Stimulated activated naive CD4-positive, alpha-beta T cell (primary cell): Measurements from ENCODE around the gene ZMIZ1.
A peak's percentile ranks its signal among the peaks of the same experiment; 100 is the strongest.
"Not testable (repeated sequence)": the region's sequence is repeated elsewhere in the genome, so short reads cannot be mapped to it uniquely, and the experiment has no call there.

Source experiments
- DNase-seq, 6 experiments: peaks; one replicate each; lab custom pipeline; 2025; lab: John Stamatoyannopoulos, UW

The ZMIZ1 gene

GRCh38 chr10:79323602-79324001 lies 254.8 kb downstream of the ZMIZ1 start:
- DNase-seq: no peak

- no peak for DNase-seq
These were observed 255.4 kb downstream of the ZMIZ1 start for GRCh38 chr10:79324032-79324695.

- DNase-seq: no peak
These were observed 257.8 kb downstream of the ZMIZ1 start for GRCh38 chr10:79326361-79327089.

GRCh38 chr10:79327090-79327457 lies 258.3 kb downstream of the ZMIZ1 start:
- DNase-seq: no peak

GRCh38 chr10:79328147-79328701 lies 259.5 kb downstream of the ZMIZ1 start:
- DNase-seq: no peak

GRCh38 chr10:79328737-79329504 lies 260.2 kb downstream of the ZMIZ1 start:
- DNase-seq: no peak

GRCh38 chr10:79329529-79329928 lies 260.8 kb downstream of the ZMIZ1 start:
- no peak for DNase-seq

- DNase-seq: no peak
These were observed 262.5 kb downstream of the ZMIZ1 start for GRCh38 chr10:79331226-79331625.

GRCh38 chr10:79331709-79332108 lies 262.9 kb downstream of the ZMIZ1 start:
- DNase-seq: peak in 4 of 6 experiments; percentile 8 to 60 (median 26)

GRCh38 chr10:79332610-79333315 lies 264.0 kb downstream of the ZMIZ1 start:
- DNase-seq: not testable (repeated sequence)

- DNase-seq: no peak
These were observed 264.7 kb downstream of the ZMIZ1 start for GRCh38 chr10:79333513-79333912.

GRCh38 chr10:79334573-79334972 lies 265.8 kb downstream of the ZMIZ1 start:
- no peak for DNase-seq

- DNase-seq: no peak
These were observed 266.3 kb downstream of the ZMIZ1 start for GRCh38 chr10:79335094-79335469.

- DNase-seq: no peak
These were observed 266.9 kb downstream of the ZMIZ1 start for GRCh38 chr10:79335470-79336235.

GRCh38 chr10:79336276-79336675 lies 267.5 kb downstream of the ZMIZ1 start:
- DNase-seq: no peak

GRCh38 chr10:79336739-79337138 lies 268.0 kb downstream of the ZMIZ1 start:
- no peak for DNase-seq

GRCh38 chr10:79337783-79338469 lies 269.2 kb downstream of the ZMIZ1 start:
- DNase-seq: not testable (repeated sequence)

GRCh38 chr10:79339266-79339665 lies 270.5 kb downstream of the ZMIZ1 start:
- DNase-seq: no peak

GRCh38 chr10:79340646-79341244 lies 272.0 kb downstream of the ZMIZ1 start:
- no peak for DNase-seq

- DNase-seq: no peak
These were observed 273.6 kb downstream of the ZMIZ1 start for GRCh38 chr10:79342295-79342761.
